Placental epithelial cell (primary cell): ENCODE measurements around the gene LMAN2L. TPM values are rescaled to one million over a fixed set of nuclear protein-coding genes. Genes with fewer than 3 reads are reported as not detected.

Experiments used
- total RNA-seq: library from RNA; depleted of rRNA; stranded (reverse); fragments of >200 nt; gene quantifications from 2 replicates; pipeline ENCODE4 v1.2.3, GENCODE V29; 2012

Gene LMAN2L
- 13.7 and 21.0 TPM in 2 replicates for total RNA-seq

DNA sequence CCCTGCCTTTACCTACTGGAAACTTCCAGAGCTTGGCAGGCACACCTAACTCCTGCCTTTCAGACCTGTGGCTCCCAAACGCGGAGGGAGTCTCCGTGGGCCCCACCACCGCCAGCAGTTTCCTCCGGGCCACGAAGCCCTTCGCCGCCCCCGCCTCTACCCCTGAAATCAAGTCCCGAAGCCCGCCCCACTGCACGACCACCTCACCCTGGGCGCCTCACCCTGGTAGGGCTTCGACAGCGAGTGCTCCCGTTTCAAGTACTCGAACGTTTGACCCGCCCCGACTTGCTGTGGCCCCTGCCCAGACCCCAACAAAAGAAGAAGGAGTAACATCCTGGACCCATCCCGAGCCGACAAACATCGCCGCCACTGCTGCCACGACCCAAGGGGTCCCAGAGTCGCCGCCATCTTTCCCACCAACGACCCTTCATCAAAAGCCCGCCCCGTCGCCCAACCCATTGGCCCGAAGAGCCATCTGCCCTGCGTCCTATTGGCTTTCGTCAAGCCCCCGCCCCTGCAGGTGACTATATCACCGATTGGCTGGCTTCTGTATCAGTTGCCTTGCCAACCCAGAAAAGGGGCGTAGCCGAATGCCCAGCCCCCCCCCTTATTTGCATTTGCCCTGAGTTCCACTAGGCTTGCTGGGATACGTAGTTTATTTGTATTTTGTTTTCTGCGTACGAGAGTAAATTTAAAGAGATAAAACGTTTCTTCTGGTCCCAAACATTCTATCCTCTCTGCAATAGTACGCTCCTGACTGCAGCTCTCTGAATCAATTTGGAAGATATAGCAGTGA lies at the start of gene LMAN2L:
Gene LMAN2L (minus strand): TSS at position 432 of the 796 bp plus-strand sequence. CDS start 24 bp downstream, at position 408.

DNA sequence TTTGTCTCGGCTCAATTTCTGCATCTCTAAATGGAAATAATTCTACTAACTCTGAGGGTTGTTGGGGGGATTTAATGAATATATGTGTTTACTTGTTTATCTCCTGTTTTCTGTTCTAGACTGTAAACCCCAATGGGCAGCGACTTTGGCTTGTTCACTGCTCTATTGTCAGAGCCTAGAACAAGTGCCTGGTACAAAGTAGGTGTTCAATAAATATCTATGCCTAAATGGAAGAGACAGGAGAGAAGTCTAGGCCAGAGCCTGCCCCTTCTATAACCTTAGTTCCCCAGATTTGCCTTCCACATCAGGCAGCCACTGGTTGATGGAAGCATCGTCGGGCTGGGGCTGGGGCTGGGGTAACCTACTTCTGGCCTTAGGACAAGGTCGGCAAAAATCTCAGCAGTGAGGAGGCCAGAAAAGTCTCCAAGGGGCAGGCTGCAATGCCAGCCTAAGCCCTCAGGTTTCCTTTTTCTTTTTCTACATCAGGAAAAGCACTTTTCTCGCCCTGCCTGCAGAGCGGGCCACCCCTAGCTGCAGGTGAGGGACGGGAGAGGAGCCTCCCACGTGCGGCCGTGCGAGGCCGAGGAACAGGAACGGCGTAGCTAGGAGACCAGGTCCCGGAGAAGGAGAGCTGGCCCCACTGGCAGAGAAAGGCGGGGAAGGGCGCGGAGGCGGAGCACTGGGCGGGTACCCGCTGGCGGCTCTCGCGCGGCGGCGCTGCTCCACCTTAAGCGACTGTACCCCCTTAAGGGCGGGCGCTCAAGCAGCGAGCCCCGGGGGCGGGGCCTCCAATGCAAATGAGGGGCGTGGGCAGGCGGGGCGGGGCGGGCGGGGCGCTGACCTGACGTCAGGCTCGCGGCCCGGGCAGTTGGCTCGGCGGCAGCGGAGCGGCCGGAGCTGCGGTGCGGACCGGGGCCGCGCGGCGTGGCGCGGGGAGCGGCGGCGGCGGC lies 20.4 kb upstream of the LMAN2L start, which contains the start of gene CNNM4:
Gene CNNM4 (plus strand): TSS at position 867 of the 950 bp plus-strand sequence. CDS start 98 bp downstream, outside the sequence.

Other genes with a start within 250 kb of the LMAN2L start
- gene NEURL3, start 234.7 kb downstream of the LMAN2L start, total RNA-seq, result not detected in 2 replicates
- 1.2 and 1.6 TPM in 2 replicates for gene ARID5A, start 203.3 kb downstream of the LMAN2L start, total RNA-seq
- gene KANSL3, start 101.8 kb downstream of the LMAN2L start, total RNA-seq, result 34.6 and 40.4 TPM in 2 replicates
- gene FER1L5, start 97.3 kb downstream of the LMAN2L start, total RNA-seq, result under 0.01 and 0.11 TPM in 2 replicates
- 7.0 and 9.0 TPM in 2 replicates for gene CNNM4, start 20.8 kb upstream of the LMAN2L start, total RNA-seq
- gene CNNM3, start 76.2 kb upstream of the LMAN2L start, total RNA-seq, result 8.1 and 11.4 TPM in 2 replicates
- 2.4 and 5.5 TPM in 2 replicates for gene ANKRD23, start 104.0 kb upstream of the LMAN2L start, total RNA-seq
- 6.3 and 11.3 TPM in 2 replicates for gene ANKRD39, start 118.0 kb upstream of the LMAN2L start, total RNA-seq
- 72.7 and 121 TPM in 2 replicates for gene SEMA4C, start 130.0 kb upstream of the LMAN2L start, total RNA-seq
- 1.2 TPM in 1 of 2 replicates, not detected in the other for gene FAM178B, start 246.5 kb upstream of the LMAN2L start, total RNA-seq